GM19238 (cell line): ENCODE results near the gene LCE5A.
"Not testable (repeated sequence)": the region's sequence is repeated elsewhere in the genome, so short reads cannot be mapped to it uniquely, and the experiment has no call there.

Experiments
- DNase-seq: peaks from one replicate; pipeline ENCODE4 v3.0.0; 2011; ENCODE audit warnings: low spot score; ENCODE audit not compliant: insufficient read length

The LCE5A gene

DNA sequence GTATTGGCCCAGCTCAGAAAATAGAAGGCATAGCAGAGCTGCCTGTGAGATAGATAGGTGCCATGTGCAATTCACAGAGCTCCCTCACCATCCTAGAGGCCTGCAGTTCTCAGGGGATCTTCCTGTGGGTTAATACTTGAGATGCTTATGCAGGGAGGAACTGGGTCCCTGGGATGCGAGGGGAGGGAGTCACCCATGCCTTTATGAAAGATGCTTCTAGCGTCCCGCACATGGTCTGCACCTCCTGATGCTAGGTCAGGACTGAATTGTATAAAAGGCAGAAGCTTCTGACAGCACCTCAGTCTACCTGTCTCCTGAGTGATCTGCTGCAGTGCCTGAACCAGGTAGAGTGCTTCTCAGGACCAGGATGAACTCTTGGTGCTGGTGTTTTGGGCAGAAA is at the start of gene LCE5A:
LCE5A (plus strand) TSS at position 301 of the 400 bp plus-strand sequence. CDS start 732 bp downstream, outside the sequence.
- DNase-seq = no peak

- no peak for DNase-seq
Observed at GRCh38 chr1:152461544-152461943, 49.1 kb upstream of the LCE5A start.

- no peak for DNase-seq
Observed at GRCh38 chr1:152462636-152463035, 48.0 kb upstream of the LCE5A start.

- no peak for DNase-seq
Observed at GRCh38 chr1:152466217-152466616, 44.4 kb upstream of the LCE5A start.

DNA sequence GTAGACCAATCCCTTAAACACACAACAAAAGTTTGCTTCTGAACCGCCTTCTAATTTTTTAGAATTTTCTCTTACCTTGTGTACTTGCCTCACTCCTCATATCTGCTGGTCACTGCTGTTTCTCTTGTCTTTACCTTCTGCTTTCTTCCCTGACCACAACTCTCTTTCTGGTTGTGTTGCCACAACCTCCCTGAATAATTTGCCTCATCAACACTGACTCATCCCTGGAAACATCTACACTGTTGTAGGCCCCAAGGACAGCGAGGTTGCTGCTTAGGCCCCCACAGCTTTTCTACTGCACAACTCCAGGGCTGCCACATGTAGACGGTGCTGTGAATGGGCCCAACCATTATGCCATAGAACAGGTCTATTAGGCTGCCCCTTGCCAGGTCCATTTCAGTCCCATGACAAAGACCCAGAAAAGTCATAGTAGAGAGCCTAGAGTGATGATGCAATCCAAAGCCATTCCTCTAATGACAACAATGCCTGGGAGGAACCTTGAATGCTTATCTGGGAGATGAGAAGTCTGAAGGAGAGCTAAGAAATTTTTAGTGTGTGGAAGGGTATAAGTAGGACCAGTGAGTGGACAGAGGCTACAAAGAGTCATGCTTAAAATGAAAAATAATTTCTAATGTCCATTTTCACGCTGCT is 36.6 kb upstream of the LCE5A start:
- DNase-seq = no peak

DNA sequence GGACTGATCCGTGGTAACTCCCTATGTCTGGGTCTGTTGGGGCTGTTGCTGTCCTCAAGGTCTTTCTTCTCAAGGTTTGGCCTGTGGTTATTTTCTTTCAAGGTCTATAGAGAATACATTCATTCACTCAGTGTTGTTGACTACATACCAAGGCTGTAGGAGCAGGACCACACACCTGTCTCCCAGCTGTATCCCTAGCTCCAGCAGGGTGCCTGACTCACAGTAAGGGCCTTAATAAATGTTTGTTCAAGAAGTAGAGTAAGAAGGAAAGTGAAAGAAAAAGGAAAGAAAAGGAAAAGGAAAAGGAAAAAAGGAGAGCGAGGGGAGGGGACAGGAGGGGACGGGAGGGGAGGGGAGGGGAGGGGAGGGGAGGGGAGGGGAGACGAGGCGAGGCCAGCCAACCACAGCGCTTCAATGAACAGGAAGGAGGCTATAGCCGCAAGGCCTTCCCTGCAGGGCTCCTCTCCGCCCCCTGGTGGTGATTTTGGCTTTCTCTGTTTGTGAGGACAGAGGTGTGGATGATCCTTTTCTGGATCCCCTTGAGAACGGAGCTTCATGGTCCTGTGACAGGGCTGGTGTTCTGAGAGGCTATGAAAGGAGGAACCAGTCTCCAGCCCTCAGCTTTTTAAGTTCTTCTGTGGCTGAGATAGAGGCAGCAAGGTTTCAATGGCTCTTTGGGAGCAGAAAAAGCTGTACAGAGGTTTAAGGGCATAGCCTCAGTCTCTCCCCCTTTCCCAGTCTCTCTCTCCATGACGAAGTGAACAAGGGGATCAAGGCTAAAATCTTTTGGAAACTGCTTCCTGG is 30.6 kb upstream of the LCE5A start:
- no peak for DNase-seq

GRCh38 chr1:152481869-152482664 is 28.5 kb upstream of the LCE5A start:
- no peak for DNase-seq

DNA sequence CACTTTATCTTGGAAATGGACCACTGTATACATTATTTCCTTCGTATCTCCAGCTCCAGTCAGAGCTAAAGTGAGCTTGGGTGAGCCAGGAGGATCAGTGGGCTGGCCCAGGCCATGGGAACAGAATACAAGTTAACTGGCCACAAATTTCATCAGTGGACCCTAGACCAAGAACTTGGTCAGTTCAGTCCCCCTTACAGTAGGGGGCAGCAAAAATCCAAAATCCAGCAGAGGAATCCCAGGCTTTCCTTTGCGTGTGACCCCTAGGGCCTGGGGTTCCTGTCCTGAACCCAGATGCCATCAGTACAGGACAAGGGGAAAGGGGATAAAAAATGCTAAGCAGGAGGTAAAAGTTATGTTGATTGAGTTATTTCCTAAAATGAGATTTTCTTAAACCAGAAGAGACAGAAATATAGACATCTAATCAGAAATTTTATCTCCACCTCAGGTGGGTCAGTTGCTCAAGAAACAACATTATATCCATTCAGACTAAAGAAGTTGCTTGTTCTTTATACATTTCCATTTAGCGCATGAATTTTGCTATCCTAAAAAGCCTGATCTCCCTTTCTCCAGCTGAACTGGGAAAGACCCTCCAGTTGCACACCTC is 24.1 kb upstream of the LCE5A start:
- DNase-seq = no peak

DNA sequence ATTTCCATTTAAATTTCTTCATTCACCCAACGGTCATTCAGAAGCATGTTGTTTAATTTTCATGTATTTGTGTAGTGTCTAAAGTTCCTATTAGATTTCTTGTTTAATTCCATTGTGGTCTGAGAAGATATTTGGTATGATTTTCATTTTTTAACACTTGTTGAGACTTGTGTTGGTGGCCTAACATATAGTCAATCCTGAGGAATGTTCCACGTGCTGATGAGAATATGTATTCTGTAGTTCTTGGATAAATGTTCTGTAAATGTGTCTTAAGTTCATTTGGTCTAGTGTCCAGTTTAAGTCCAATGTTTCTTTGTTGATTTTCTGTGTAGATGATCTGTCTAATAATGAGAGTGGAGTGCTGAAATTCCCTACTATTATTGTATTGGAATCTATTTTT is 22.7 kb upstream of the LCE5A start:
- DNase-seq = no peak

GRCh38 chr1:152491537-152491936 is 19.1 kb upstream of the LCE5A start:
- DNase-seq = not testable (repeated sequence)

DNA sequence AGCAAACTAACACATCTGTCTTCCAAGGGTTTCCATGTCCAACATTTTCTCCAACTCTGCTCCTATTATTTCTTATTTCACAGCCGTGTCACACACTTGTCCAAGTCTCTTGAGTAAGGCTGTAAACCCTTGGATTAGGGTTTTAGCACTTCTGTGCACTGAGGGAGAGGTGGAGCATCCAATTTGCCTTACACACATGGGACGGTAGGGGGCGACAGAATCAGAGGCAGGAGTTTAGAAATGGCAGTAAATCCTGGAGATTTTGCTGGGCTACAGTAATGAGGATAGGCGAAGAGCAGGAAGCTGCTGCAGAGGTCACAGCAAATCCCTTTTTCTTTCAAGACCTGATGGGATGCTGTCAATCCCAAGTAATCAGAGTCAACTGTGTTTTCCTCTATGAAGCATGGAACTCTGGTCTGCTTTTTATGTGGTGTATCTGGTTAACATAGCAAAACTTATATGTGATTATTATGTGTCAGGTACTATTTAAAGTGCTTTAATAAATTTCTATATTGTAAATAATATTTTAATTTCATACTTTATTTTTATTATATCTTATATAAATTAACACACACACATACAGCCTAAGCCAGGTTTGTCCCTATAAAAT is 15.4 kb upstream of the LCE5A start:
- DNase-seq = peak; percentile 17

- no peak for DNase-seq
Observed at GRCh38 chr1:152497273-152497672, 13.3 kb upstream of the LCE5A start.

DNA sequence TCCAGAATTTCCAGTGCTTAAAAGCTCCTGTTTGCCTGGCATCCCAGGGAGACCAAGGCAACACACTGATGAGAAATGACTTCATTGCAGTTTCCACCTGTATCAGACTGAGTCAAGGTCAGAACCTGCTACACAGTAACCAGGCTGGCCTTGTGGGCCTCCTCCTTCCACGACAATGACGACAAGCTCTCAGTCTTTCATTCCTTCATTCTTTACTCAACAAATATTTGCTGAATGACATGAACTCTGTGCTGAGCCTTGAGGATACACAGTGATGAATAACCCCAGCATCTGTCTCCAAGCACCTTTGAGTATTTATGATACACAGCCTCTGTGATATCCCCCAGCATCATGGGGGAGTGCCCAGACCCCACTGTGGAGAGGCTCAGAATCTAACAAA is 8.9 kb upstream of the LCE5A start:
- DNase-seq = no peak

DNA sequence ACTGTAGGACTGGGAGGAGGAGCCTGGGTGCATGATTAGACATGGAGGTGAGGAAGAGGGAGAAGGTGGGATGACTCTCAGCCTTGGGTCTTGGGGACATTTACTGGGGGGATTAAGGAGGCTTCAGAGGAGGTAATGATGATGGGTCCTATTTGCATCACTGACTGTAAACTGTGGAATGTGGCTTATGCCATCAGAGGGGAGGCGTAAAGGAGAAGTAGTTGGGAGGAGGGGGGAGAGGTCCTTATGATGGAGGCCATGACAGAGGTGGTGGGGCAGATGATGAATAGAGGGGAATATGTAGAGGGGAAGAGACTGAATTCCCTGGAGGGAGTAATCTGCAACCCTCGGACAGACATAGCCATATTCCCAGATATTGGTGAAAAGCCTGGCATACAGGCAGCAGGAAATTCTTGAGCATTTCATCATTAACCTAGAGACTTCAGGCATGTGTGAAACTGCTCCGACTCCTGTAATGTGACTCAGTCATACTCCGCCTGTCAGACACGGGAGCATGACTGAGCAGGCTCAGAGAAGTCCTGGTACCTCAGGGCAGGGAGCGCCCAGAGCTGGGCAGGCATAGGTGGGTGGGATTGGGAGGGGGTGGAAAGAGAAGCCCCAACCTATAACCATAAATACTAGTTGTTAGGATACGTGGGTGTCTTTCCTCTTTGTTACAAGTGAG is 8.0 kb upstream of the LCE5A start:
- no peak for DNase-seq

DNA sequence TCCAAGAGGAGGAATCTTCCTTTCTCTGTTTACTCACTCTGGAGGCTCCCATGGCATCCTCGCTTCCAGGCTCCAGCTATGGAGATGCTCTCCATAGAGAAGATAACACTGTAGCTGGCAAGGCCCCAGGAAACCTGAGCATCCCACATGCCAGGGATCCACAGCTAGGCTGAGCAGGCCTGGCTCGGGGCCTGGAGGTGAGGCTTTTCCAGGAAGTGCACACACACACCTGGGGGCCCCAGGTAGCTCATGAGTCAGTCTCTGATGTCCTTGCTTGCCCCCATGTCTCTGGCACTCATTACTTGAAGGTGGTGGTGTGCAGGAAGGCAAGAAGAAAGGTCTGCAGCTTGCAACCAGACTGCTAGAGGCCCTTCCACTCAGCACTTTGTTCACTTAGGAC is 5.5 kb upstream of the LCE5A start:
- no peak for DNase-seq

DNA sequence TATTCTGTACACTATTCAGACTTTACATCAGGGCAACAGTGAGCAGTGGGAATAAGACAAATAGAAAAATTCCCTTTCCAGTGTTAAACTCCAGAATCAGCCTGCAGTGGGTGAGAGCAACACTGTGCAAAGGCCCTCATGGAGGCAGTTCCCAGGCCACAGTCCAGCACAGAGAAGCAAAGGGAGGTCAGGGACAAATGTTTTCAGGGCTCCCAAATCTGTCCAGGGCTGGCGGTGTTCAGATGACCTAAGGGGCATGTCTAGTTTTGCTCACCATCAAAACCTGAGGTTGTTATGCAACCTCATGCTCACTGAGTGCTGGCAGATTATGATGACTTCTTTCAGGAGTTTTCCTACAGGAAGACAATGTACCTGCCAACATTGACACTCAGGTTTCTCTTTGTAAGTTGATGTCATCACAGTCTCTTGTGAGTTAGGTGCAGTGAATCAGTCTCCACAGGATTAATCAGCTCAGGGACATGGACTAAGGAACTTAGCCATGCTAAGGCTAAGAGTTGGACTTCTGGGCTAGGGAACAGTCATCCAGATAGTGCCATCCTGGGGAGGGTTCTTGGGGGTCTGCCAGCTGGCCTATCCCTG is 3.6 kb upstream of the LCE5A start:
- DNase-seq = no peak

- no peak for DNase-seq
Observed at GRCh38 chr1:152511596-152511995, 993 bp downstream of the LCE5A start.

- no peak for DNase-seq
Observed at GRCh38 chr1:152513081-152513480, 2.5 kb downstream of the LCE5A start.

DNA sequence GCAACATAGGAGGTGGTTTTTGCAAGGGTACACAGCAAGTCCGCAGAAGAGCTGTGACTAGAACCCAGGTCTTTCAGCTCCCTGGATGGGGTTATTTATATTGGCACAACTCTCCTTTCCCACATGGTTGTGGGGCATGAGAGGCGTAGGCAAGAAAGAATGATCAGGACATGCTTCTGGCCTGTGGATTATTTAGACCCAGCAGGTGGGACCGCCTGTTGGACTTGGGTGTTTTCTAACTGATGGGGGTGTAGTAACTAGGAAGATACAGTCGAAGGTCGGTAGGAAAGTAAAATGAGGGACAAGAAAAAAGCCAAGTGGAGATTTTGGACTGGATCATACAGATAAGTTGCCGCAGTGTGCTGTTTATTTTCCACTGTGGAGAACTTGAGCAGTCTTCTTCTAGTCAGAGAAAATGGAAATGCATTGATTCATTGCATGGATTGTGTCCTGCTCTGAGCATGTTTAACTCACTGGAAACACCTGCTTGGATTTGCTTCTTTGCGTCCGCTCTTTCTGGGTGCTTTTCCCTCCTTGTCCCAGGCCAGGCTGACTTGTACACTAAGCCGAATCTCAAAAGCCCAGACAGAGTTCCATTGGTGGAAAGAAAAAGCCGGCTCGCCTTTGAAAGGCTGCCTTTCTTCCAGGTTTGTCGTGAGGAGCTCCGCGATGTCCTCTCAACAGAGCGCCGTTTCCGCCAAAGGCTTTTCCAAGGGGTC is 4.3 kb downstream of the LCE5A start:
- DNase-seq = no peak

DNA sequence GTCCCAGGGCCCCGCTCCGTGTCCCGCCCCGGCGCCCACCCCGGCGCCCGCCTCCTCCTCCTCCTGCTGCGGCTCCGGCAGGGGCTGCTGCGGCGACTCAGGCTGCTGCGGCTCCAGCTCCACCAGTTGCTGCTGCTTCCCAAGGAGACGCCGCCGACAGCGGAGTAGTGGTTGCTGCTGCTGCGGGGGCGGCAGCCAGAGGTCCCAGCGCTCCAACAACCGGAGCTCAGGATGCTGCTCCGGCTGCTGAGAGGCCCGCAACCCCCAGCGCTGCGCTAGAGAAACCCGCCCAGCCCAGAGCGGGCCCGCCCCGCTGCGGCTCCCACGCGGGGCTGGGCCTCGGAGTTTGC is 4.8 kb downstream of the LCE5A start:
- DNase-seq = no peak
